Liver (tissue), 9 donors: ENCODE measurements around the gene MACROH2A2. TPM values are rescaled to one million over a fixed set of nuclear protein-coding genes. Genes with fewer than 3 reads are reported as not detected.

Source experiments
- DNase-seq: peaks from one replicate; pipeline ENCODE4 v3.0.0-alpha.2; 2017; ENCODE audit warnings: low spot score
- H3K27ac ChIP-seq, 2 donors: one replicate each; pipeline ENCODE4 v1.7.0; 2013; ENCODE audit warnings: inconsistent platforms in 2 of 2, low read length in 2 of 2, control low read depth in 1 of 2, low read depth in 1 of 2, mild to moderate bottlenecking in 1 of 2
- H3K27me3 ChIP-seq, 4 donors: one replicate each; pipeline versions ENCODE4 v1.6.1 to v1.7.0; 2013; ENCODE audit warnings: low read length in 3 of 4, inconsistent platforms in 1 of 4, mild to moderate bottlenecking in 1 of 4, moderate library complexity in 1 of 4; ENCODE audit not compliant: control insufficient read depth in 4 of 4, insufficient read depth in 4 of 4
- H3K36me3 ChIP-seq, 4 donors: one replicate each; pipeline versions ENCODE4 v1.6.1 to v1.7.0; 2013; ENCODE audit warnings: low read length in 3 of 4, mild to moderate bottlenecking in 3 of 4, low read depth in 1 of 4, moderate library complexity in 1 of 4; ENCODE audit not compliant: control insufficient read depth in 4 of 4, insufficient read depth in 3 of 4
- H3K4me1 ChIP-seq, 4 donors: one replicate each; pipeline versions ENCODE4 v1.6.1 to v1.7.0; 2013; ENCODE audit warnings: low read length in 3 of 4, mild to moderate bottlenecking in 3 of 4, moderate library complexity in 1 of 4; ENCODE audit not compliant: control insufficient read depth in 4 of 4, insufficient read depth in 4 of 4
- H3K4me3 ChIP-seq, 3 donors: one replicate each; pipeline versions ENCODE4 v1.6.1 to v1.7.0; 2013; ENCODE audit warnings: low read length in 3 of 3, control low read depth in 1 of 3, low read depth in 1 of 3, mild to moderate bottlenecking in 1 of 3
- H3K9ac ChIP-seq, 2 donors: one replicate each; pipeline ENCODE4 v1.7.0; 2013; ENCODE audit warnings: low read length in 2 of 2, mild to moderate bottlenecking in 2 of 2, moderate library complexity in 2 of 2, control low read depth in 1 of 2, low read depth in 1 of 2
- H3K9me3 ChIP-seq, 4 donors: one replicate each; pipeline versions ENCODE4 v1.6.1 to v1.7.0; 2013; ENCODE audit warnings: low read length in 3 of 4; ENCODE audit not compliant: control insufficient read depth in 4 of 4
- CTCF ChIP-seq: fragments of 150-350 bp; IDR thresholded peaks from 2 replicates; pipeline ENCODE4 v1.5.1; 2017; ENCODE audit warnings: improper control_type of control experiment, low read depth, low read length; ENCODE audit not compliant: missing input control
- EGR1 ChIP-seq, 2 donors: IDR thresholded peaks; 2 replicates each; pipeline ENCODE4 v1.6.1; 2016 to 2018; ENCODE audit warnings: antibody characterized with exemption in 2 of 2, low read depth in 2 of 2
- FOXA2 ChIP-seq: IDR thresholded peaks from 2 replicates; pipeline ENCODE4 v1.6.1; 2016; ENCODE audit warnings: antibody characterized with exemption
- GABPA ChIP-seq, 2 donors: IDR thresholded peaks in 1 of 2; conservative IDR thresholded peaks in 1 of 2; 2 replicates each; pipeline ENCODE4 v1.6.1; 2016; ENCODE audit warnings: antibody characterized with exemption in 2 of 2, mild to moderate bottlenecking in 1 of 2, moderate library complexity in 1 of 2
- HNF4A ChIP-seq, 2 donors: conservative IDR thresholded peaks; 2 replicates each; pipeline ENCODE4 v1.6.1; 2016; ENCODE audit warnings: antibody characterized with exemption in 2 of 2, mild to moderate bottlenecking in 2 of 2
- JUND ChIP-seq, 2 donors: IDR thresholded peaks; 2 replicates each; pipeline ENCODE4 v1.6.1; 2016; ENCODE audit warnings: antibody characterized with exemption in 2 of 2
- NR2F2 ChIP-seq: IDR thresholded peaks from 2 replicates; pipeline ENCODE4 v1.6.1; 2016; ENCODE audit warnings: antibody characterized with exemption
- RAD21 ChIP-seq, 2 donors: IDR thresholded peaks; 2 replicates each; pipeline ENCODE4 v1.6.1; 2016; ENCODE audit warnings: antibody characterized with exemption in 2 of 2, mild to moderate bottlenecking in 2 of 2
- RXRA ChIP-seq, 2 donors: IDR thresholded peaks; 2 replicates each; pipeline ENCODE4 v1.6.1; 2017 to 2018; ENCODE audit warnings: antibody characterized with exemption in 2 of 2, mild to moderate bottlenecking in 1 of 2
- TAF1 ChIP-seq: conservative IDR thresholded peaks from 2 replicates; pipeline ENCODE4 v1.6.1; 2016; ENCODE audit warnings: antibody characterized with exemption, mild to moderate bottlenecking
- YY1 ChIP-seq: IDR thresholded peaks from 2 replicates; pipeline ENCODE4 v1.6.1; 2016; ENCODE audit warnings: antibody characterized with exemption, mild to moderate bottlenecking
- WGBS: extraction: QIAGEN DNeasy Blood & Tissue Kit; methylation state at CpG from one replicate; pipeline ENCODE4 v1.1.7; 2013; 5-methylcytosine and 5-hydroxymethylcytosine counted together
- polyA plus RNA-seq, 2 donors: library from polyadenylated mRNA; stranded (reverse) in 1 of 2; unstranded in 1 of 2; fragments of 200-250 nt in 1 of 2; fragments of >200 nt in 1 of 2; fragmentation: Nextera tagmentation in 1 of 2; extraction: Ambion mirVana in 1 of 2; gene quantifications; one replicate each; pipeline versions ENCODE4 v1.2.1 to v1.2.3, GENCODE V29; 2013 to 2015
- total RNA-seq, 2 donors: library from RNA; depleted of rRNA; stranded (reverse); fragments of >200 nt; gene quantifications; one replicate each; pipeline ENCODE4 v1.2.3, GENCODE V29; 2014
- TF ChIP-seq, protein P1 (sequence below): IDR thresholded peaks from 2 replicates; pipeline ENCODE4 v1.6.1; 2016; ENCODE audit warnings: antibody characterized with exemption
- TF ChIP-seq, protein P2 (sequence below): IDR thresholded peaks from 2 replicates; pipeline ENCODE4 v1.6.1; 2016; ENCODE audit warnings: antibody characterized with exemption, mild to moderate bottlenecking
- TF ChIP-seq, protein P3 (sequence below): IDR thresholded peaks from 2 replicates; pipeline ENCODE4 v1.6.1; 2016; ENCODE audit warnings: antibody characterized with exemption
- TF ChIP-seq, protein P4 (sequence below): IDR thresholded peaks from 2 replicates; pipeline ENCODE4 v1.6.1; 2016; ENCODE audit warnings: antibody characterized with exemption
- donor health status: healthy.
- donor health status: healthy.
- donor health status: healthy.
- donor health status: healthy.
- donor health status: healthy.

Gene MACROH2A2
- total and polyA plus RNA-seq, 4 donors, result 1.2 to 7.2 (median 3.4) TPM

DNA sequence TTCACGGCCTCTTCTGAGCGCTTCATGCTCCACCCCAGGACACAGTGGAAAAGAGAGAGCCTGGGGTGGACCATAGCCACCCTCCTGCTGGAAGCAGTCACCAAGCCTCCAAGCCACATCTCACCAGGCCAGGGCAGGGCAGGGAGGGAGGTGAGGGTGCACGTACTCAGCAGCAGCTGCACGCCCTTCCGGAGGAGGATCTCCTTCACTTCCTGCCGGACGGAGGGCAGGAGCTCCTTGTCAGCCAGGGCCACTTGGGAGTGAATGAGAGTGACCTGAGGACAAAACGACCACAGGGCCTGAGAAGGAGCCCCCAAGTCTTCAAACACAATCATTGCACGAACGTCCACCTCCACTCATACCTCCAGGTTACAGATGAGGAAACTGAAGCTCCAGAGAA, 65.0 kb downstream of the MACROH2A2 start:
- 93% methylated on average over 10 of the region's 10 CpGs for WGBS
- Histone ChIP-seq H3K36me3 (peaks cover 3 to 37% (median 19%) of the 10 kb centered on the region in 4 donors), H3K27me3 (no peaks in the 10 kb centered on the region), H3K9ac (no peak overlapping the region), H3K27ac (no peak overlapping the region), H3K4me3 (no peak overlapping the region), H3K4me1 (peaks cover 0 to 6% (median 0%) of the 10 kb centered on the region in 4 donors), H3K9me3 (no peaks in the 10 kb centered on the region)
- DNase-seq, result no peak
- TF ChIP-seq HNF4A (conservative IDR thresholded peaks at IDR 0.05) (no peak), RAD21 (IDR thresholded peaks at IDR 0.05) (no peak), RXRA (IDR thresholded peaks at IDR 0.05) (no peak), FOXA2 (no peak)

GRCh38 chr10:70118196-70118595, 65.5 kb downstream of the MACROH2A2 start:
- H3K9ac ChIP-seq, result no peak overlapping the region
- peaks cover 3 to 38% (median 20%) of the 10 kb centered on the region in 4 donors for H3K36me3 ChIP-seq
- no peak overlapping the region for H3K4me3 ChIP-seq
- H3K9me3 ChIP-seq, result no peaks in the 10 kb centered on the region
- H3K27me3 ChIP-seq, result no peaks in the 10 kb centered on the region
- WGBS, result 58% methylated on average over 3 of the region's 3 CpGs
- H3K27ac ChIP-seq, result no peak overlapping the region
- no peak for DNase-seq
- peaks cover 0 to 6% (median 0%) of the 10 kb centered on the region in 4 donors for H3K4me1 ChIP-seq
- TF ChIP-seq CTCF (no peak), NR2F2 (no peak), YY1 (no peak), GABPA (IDR thresholded peaks at IDR 0.05 in 1 of 2, conservative IDR thresholded peaks at IDR 0.05 in 1 of 2) (no peak), FOXA2 (no peak), JUND (IDR thresholded peaks at IDR 0.05) (no peak), RXRA (IDR thresholded peaks at IDR 0.05) (no peak), HNF4A (conservative IDR thresholded peaks at IDR 0.05) (no peak), EGR1 (IDR thresholded peaks at IDR 0.05; ENCODE audit: low read depth in 2 of 2) (no peak), TAF1 (no peak)
- TF ChIP-seq, protein P1, sequence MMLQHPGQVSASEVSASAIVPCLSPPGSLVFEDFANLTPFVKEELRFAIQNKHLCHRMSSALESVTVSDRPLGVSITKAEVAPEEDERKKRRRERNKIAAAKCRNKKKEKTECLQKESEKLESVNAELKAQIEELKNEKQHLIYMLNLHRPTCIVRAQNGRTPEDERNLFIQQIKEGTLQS, result no peak
- TF ChIP-seq, protein P2, sequence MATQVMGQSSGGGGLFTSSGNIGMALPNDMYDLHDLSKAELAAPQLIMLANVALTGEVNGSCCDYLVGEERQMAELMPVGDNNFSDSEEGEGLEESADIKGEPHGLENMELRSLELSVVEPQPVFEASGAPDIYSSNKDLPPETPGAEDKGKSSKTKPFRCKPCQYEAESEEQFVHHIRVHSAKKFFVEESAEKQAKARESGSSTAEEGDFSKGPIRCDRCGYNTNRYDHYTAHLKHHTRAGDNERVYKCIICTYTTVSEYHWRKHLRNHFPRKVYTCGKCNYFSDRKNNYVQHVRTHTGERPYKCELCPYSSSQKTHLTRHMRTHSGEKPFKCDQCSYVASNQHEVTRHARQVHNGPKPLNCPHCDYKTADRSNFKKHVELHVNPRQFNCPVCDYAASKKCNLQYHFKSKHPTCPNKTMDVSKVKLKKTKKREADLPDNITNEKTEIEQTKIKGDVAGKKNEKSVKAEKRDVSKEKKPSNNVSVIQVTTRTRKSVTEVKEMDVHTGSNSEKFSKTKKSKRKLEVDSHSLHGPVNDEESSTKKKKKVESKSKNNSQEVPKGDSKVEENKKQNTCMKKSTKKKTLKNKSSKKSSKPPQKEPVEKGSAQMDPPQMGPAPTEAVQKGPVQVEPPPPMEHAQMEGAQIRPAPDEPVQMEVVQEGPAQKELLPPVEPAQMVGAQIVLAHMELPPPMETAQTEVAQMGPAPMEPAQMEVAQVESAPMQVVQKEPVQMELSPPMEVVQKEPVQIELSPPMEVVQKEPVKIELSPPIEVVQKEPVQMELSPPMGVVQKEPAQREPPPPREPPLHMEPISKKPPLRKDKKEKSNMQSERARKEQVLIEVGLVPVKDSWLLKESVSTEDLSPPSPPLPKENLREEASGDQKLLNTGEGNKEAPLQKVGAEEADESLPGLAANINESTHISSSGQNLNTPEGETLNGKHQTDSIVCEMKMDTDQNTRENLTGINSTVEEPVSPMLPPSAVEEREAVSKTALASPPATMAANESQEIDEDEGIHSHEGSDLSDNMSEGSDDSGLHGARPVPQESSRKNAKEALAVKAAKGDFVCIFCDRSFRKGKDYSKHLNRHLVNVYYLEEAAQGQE, result no peak
- TF ChIP-seq, protein P3, sequence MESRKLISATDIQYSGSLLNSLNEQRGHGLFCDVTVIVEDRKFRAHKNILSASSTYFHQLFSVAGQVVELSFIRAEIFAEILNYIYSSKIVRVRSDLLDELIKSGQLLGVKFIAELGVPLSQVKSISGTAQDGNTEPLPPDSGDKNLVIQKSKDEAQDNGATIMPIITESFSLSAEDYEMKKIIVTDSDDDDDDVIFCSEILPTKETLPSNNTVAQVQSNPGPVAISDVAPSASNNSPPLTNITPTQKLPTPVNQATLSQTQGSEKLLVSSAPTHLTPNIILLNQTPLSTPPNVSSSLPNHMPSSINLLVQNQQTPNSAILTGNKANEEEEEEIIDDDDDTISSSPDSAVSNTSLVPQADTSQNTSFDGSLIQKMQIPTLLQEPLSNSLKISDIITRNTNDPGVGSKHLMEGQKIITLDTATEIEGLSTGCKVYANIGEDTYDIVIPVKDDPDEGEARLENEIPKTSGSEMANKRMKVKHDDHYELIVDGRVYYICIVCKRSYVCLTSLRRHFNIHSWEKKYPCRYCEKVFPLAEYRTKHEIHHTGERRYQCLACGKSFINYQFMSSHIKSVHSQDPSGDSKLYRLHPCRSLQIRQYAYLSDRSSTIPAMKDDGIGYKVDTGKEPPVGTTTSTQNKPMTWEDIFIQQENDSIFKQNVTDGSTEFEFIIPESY, result no peak
- TF ChIP-seq, protein P4, sequence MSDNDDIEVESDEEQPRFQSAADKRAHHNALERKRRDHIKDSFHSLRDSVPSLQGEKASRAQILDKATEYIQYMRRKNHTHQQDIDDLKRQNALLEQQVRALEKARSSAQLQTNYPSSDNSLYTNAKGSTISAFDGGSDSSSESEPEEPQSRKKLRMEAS, result no peak
